Dendritic cell treated with granulocyte-macrophage colony-stimulating factor and Interleukin-4, amounts not matched to agents 40 ng/mL and 50 ng/mL, for 4 days (primary cell): Measurements from ENCODE around the gene ADGRF1.
"Not testable (repeated sequence)": the region's sequence is repeated elsewhere in the genome, so short reads cannot be mapped to it uniquely, and the experiment has no call there.

Experiments
- H3K27ac Mint-ChIP-seq: one replicate; pipeline ENCODE4 v1.8.0; 2022; ENCODE audit warnings: mild to moderate bottlenecking, mixed read lengths
- H3K27me3 Mint-ChIP-seq: one replicate; pipeline ENCODE4 v1.8.0; 2022; ENCODE audit warnings: mild to moderate bottlenecking, mixed read lengths
- H3K36me3 Mint-ChIP-seq: one replicate; pipeline ENCODE4 v1.8.0; 2022; ENCODE audit warnings: low read depth, mixed read lengths
- H3K4me1 Mint-ChIP-seq: one replicate; pipeline ENCODE4 v1.8.0; 2022; ENCODE audit warnings: low read depth, mixed read lengths
- H3K4me3 Mint-ChIP-seq: one replicate; pipeline ENCODE4 v1.8.0; 2022; ENCODE audit warnings: mild to moderate bottlenecking, moderate library complexity, mixed read lengths
- H3K9me3 Mint-ChIP-seq: one replicate; pipeline ENCODE4 v1.8.0; 2022; ENCODE audit warnings: mixed read lengths
- intact Hi-C: fragments of 100-400 bp; cut with micrococcal nuclease; formaldehyde crosslinking; loops from one replicate; pipeline ENCODE4 v1.15.0; 2022

ADGRF1 gene

GRCh38 chr6:47072667-47073066, 30.5 kb upstream of the ADGRF1 start:
- no peaks in the 10 kb centered on the region for H3K36me3 Mint-ChIP-seq
- no peaks in the 10 kb centered on the region for H3K9me3 Mint-ChIP-seq
- peaks cover 7% of the 10 kb centered on the region for H3K27me3 Mint-ChIP-seq
- intact Hi-C loops: no loop called here
- no peak overlapping the region for H3K27ac Mint-ChIP-seq
- no peaks in the 10 kb centered on the region for H3K4me1 Mint-ChIP-seq
- H3K4me3 Mint-ChIP-seq: no peak overlapping the region

GRCh38 chr6:47071681-47072080, 29.5 kb upstream of the ADGRF1 start:
- intact Hi-C loops: no loop called here
- H3K27me3 Mint-ChIP-seq: peaks cover 5% of the 10 kb centered on the region
- no peak overlapping the region for H3K27ac Mint-ChIP-seq
- H3K4me1 Mint-ChIP-seq: no peaks in the 10 kb centered on the region
- no peaks in the 10 kb centered on the region for H3K9me3 Mint-ChIP-seq
- no peaks in the 10 kb centered on the region for H3K36me3 Mint-ChIP-seq
- H3K4me3 Mint-ChIP-seq: no peak overlapping the region

- no peaks in the 10 kb centered on the region for H3K27me3 Mint-ChIP-seq
- no peaks in the 10 kb centered on the region for H3K36me3 Mint-ChIP-seq
- intact Hi-C loops: no loop called here
- H3K27ac Mint-ChIP-seq: no peak overlapping the region
- no peaks in the 10 kb centered on the region for H3K4me1 Mint-ChIP-seq
- H3K4me3 Mint-ChIP-seq: no peak overlapping the region
- no peaks in the 10 kb centered on the region for H3K9me3 Mint-ChIP-seq
These were observed 28.3 kb upstream of the ADGRF1 start for GRCh38 chr6:47070461-47070860.

- intact Hi-C loops: no loop called here
- H3K27ac Mint-ChIP-seq: no peak overlapping the region
These were observed 27.0 kb upstream of the ADGRF1 start for GRCh38 chr6:47069156-47069555.

GRCh38 chr6:47066418-47066817, 24.3 kb upstream of the ADGRF1 start:
- Mint-ChIP-seq H3K27me3 (no peaks in the 10 kb centered on the region), H3K9me3 (peaks cover 8% of the 10 kb centered on the region)
- intact Hi-C loops: no loop called here

More at GRCh38 chr6:47069156-47069555, 27.0 kb upstream of the ADGRF1 start:
- H3K27me3 Mint-ChIP-seq: no peaks in the 10 kb centered on the region
- no peaks in the 10 kb centered on the region for H3K4me1 Mint-ChIP-seq
- no peak overlapping the region for H3K4me3 Mint-ChIP-seq
- H3K36me3 Mint-ChIP-seq: no peaks in the 10 kb centered on the region
- no peaks in the 10 kb centered on the region for H3K9me3 Mint-ChIP-seq

GRCh38 chr6:47064274-47064673, 22.1 kb upstream of the ADGRF1 start:
- Mint-ChIP-seq H3K4me1 (peaks cover 5% of the 10 kb centered on the region), H3K4me3 (no peak overlapping the region), H3K27me3 (no peaks in the 10 kb centered on the region), H3K36me3 (no peaks in the 10 kb centered on the region), H3K9me3 (peaks cover 8% of the 10 kb centered on the region), H3K27ac (no peak overlapping the region)
- intact Hi-C loops: no loop called here

More at GRCh38 chr6:47066418-47066817, 24.3 kb upstream of the ADGRF1 start:
- Mint-ChIP-seq H3K4me3 (no peak overlapping the region), H3K4me1 (peaks cover 5% of the 10 kb centered on the region), H3K27ac (no peak overlapping the region), H3K36me3 (no peaks in the 10 kb centered on the region)

GRCh38 chr6:47062346-47062745, 20.2 kb upstream of the ADGRF1 start:
- H3K36me3 Mint-ChIP-seq: no peaks in the 10 kb centered on the region
- intact Hi-C loops: no loop called here
- no peak overlapping the region for H3K27ac Mint-ChIP-seq
- peaks cover 8% of the 10 kb centered on the region for H3K9me3 Mint-ChIP-seq
- H3K4me3 Mint-ChIP-seq: no peak overlapping the region
- H3K4me1 Mint-ChIP-seq: peaks cover 5% of the 10 kb centered on the region
- no peaks in the 10 kb centered on the region for H3K27me3 Mint-ChIP-seq

- Mint-ChIP-seq H3K4me3 (no peak overlapping the region), H3K27ac (no peak overlapping the region), H3K27me3 (no peaks in the 10 kb centered on the region), H3K9me3 (peaks cover 8% of the 10 kb centered on the region), H3K4me1 (peaks cover 5% of the 10 kb centered on the region), H3K36me3 (no peaks in the 10 kb centered on the region)
- intact Hi-C loops: no loop called here
These were observed 19.5 kb upstream of the ADGRF1 start for GRCh38 chr6:47061309-47062300.

- intact Hi-C loops: no loop called here
- Mint-ChIP-seq H3K4me1 (peaks cover 5% of the 10 kb centered on the region), H3K4me3 (no peak overlapping the region), H3K9me3 (peaks cover 8% of the 10 kb centered on the region), H3K27me3 (no peaks in the 10 kb centered on the region), H3K27ac (no peak overlapping the region), H3K36me3 (no peaks in the 10 kb centered on the region)
These were observed 17.2 kb upstream of the ADGRF1 start for GRCh38 chr6:47059216-47059885.

GRCh38 chr6:47057830-47058540, 15.9 kb upstream of the ADGRF1 start:
- H3K27me3 Mint-ChIP-seq: no peaks in the 10 kb centered on the region
- no peaks in the 10 kb centered on the region for H3K36me3 Mint-ChIP-seq
- no peak overlapping the region for H3K27ac Mint-ChIP-seq
- peaks cover 5% of the 10 kb centered on the region for H3K4me1 Mint-ChIP-seq
- H3K9me3 Mint-ChIP-seq: peaks cover under 1% of the 10 kb centered on the region
- intact Hi-C loops: no loop called here
- no peak overlapping the region for H3K4me3 Mint-ChIP-seq

GRCh38 chr6:47056832-47057231, 14.7 kb upstream of the ADGRF1 start:
- Mint-ChIP-seq H3K4me3 (no peak overlapping the region), H3K4me1 (no peaks in the 10 kb centered on the region), H3K27ac (no peak overlapping the region), H3K9me3 (no peaks in the 10 kb centered on the region), H3K27me3 (no peaks in the 10 kb centered on the region), H3K36me3 (no peaks in the 10 kb centered on the region)
- intact Hi-C loops: no loop called here

GRCh38 chr6:47054302-47054701, 12.2 kb upstream of the ADGRF1 start:
- H3K27ac Mint-ChIP-seq, intact Hi-C loops, H3K27me3 Mint-ChIP-seq, H3K9me3 Mint-ChIP-seq, H3K4me1 Mint-ChIP-seq, H3K4me3 Mint-ChIP-seq, H3K36me3 Mint-ChIP-seq: not testable (repeated sequence)

GRCh38 chr6:47048638-47049037, 6.5 kb upstream of the ADGRF1 start:
- Mint-ChIP-seq H3K9me3 (no peaks in the 10 kb centered on the region), H3K27me3 (peaks cover 6% of the 10 kb centered on the region), H3K36me3 (no peaks in the 10 kb centered on the region), H3K4me3 (no peak overlapping the region), H3K4me1 (peaks cover 7% of the 10 kb centered on the region), H3K27ac (no peak overlapping the region)
- intact Hi-C loops: loop anchor here (5.0 kb wide), 1 partner anchor 631 kb away; no protein-coding TSS in a partner anchor
